HG03066 (cell line): ENCODE measurements around the gene EPHA4.
A peak's percentile ranks its signal among the peaks of the same experiment; 100 is the strongest.

Experiments
- ATAC-seq: cut with Tn5 transposase; IDR thresholded peaks from one replicate; pipeline ENCODE4 v1.9.1; 2021; ENCODE audit warnings: low read depth; ENCODE audit not compliant: unreplicated experiment

The EPHA4 gene

GRCh38 chr2:221546505-221547225 is 25.4 kb downstream of the EPHA4 start:
- ATAC-seq = no peak

DNA sequence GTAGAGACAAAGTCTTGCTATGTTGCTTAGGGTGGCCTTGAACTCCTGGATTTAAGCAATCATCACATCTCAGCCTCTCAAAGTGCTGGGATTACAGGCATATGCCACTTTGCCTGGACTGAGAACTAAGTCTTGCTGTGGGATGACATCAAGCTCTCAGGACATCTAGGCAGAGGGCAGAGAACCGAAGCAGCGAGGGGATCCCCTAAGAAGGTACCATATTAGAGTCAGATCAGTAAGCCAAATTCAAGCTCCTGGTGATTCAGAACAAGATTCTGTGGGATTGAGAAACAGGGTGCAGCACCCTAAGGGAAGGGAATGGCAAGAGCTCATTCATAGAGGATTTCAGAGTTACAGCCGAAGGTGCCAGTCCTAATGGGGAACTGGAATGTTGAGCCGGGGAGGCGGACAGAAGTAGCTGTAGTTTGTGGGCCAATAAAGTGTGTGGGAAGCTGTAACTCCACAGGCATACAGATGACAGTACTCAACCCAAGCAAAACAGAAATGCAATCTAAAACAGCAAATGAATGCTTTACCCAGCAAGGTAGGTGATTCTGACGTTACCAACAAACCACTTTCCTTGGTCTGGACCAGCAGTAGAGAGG is 30.9 kb downstream of the EPHA4 start:
- no peak for ATAC-seq

DNA sequence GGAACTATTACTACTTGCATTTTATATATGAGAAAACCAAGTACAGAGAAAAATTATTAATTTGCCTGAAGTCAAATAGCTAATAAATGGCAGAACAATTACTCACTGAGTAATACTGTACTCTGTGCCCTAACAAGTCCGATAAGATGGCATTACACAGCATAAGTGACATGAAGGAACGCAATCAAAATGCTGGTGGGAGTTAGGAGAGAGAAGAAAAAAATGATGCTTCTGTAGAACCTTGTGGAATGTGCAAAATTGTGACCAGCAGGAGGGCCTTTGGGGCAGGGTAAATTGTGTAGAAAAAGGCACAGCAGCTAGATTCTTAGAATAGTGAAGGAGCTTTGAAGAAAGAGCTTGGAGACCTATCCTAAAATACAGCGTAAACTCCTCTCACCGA is 32.9 kb downstream of the EPHA4 start:
- no peak for ATAC-seq

GRCh38 chr2:221535824-221536223 is 36.3 kb downstream of the EPHA4 start:
- no peak for ATAC-seq

DNA sequence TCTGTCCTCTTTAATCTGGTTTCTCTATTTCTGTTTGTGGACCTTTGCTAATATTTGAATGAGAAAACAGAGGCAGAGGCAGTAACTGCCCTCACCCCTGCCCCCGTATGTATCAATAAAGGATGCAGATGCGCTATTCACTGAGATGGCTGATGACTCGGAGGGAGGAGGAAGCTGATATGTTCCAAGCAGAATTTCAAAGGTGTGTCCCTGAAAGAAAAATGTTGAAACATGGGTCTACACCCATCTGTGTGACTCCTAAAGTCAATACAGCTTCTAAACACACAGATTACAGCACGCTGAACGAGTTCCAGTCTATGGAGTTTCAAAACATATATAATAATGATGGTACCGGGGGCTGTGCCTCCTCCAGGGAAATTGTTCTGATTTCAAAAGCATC is 38.8 kb downstream of the EPHA4 start:
- ATAC-seq = no peak

DNA sequence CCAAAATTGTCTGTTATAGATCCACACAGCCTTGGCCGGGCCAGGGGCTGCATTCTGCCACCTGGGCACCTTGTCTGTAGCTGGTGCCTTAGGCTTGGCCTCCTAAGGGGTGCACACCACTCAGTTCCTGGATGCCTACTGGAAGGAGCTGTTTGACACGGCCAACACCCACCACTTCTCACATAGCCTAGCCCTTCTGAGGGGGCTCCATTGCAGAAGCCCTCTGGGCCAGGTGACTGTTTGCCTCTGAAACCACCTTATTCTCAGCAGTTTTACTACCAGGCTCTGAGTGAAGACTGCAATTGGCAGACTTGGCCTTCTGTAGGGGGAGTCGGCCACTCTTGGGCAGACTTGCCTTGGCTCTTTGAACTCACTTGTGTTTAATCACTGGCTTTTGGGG is 39.5 kb downstream of the EPHA4 start:
- no peak for ATAC-seq

DNA sequence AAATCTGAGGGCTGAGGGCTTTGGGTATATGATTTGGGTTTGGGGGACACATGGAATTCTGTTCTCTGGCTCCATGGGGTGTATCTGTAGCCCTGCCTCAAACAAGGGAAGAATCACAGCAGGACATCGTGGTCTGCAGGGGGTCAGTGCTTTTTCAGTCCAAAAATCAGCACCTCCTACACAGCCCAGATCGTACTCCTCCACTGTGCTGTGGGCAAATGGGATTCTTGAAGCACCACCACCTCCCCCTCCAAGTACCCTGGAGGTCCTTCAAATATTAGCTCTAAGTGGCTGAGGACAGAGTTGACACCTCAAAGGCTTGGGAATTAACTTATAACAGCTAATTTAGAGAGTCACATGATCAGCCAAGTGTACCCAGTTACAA is 41.5 kb downstream of the EPHA4 start:
- no peak for ATAC-seq

DNA sequence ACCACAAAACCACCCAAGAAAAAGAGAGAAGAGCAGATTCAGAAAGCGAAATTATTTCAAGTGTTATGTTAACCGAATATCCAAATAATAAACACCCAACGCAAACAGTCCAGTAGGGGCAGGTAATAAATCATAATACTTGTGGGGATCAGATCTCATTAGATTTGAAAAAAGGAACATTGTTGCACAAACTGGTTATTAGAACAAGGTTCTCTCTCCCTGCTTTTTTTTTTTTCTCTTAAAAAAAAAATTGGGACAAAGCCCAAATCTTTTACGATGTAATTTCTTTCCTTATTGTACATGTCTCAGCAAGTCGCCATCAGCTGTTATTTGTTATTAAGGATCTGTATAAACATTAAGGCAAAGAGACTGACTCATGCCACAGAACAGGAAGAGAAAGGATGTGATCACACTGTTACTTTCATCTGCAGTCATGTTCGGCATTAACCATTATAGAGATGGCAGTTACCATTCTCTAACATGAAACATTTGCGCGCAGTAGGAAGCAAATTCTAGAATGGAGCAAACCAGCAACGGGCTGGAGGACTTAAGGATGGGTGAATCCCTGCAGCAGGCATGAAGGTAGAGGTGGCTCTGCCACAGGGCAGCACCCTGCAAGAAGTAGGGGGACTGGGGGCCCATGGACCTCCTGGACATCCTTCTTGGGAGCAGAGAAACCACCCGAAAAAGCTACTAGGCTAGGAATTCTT is 42.0 kb downstream of the EPHA4 start:
- no peak for ATAC-seq

DNA sequence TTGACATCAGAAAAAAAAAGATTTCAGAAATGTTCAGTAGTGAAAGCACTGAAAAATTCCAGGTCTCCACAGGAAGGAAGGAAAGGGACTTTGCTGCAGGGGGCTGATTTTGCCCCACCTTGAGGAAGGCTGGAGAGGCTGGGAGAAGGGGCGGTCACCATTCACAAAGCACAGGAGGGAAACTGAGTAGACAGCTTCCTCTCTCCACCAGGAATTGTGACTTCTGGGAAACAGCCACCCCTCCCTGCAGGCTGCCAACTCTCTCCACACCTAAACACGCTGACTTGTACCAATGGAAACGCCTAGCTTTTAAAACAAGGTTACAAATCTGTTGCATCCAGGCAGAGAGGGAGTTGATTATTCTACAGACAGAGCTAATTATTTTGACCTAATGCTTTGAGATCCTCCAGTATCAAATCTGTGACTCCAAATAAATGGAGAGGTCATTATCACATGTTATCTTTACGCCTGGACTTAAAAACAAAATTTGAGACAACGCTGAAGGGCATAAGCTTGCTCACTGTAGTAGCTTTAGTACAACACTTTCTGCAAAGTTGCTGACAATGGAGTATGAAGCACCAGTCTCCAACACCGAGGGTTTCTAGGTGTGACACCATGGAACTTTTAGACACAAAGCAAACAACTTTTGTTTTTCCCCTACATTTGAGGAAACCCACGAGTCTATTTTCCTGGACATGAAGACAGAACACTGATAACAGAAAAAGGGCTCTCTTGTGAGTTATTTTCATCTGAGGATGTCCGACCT is 42.7 kb downstream of the EPHA4 start:
- ATAC-seq = no peak

DNA sequence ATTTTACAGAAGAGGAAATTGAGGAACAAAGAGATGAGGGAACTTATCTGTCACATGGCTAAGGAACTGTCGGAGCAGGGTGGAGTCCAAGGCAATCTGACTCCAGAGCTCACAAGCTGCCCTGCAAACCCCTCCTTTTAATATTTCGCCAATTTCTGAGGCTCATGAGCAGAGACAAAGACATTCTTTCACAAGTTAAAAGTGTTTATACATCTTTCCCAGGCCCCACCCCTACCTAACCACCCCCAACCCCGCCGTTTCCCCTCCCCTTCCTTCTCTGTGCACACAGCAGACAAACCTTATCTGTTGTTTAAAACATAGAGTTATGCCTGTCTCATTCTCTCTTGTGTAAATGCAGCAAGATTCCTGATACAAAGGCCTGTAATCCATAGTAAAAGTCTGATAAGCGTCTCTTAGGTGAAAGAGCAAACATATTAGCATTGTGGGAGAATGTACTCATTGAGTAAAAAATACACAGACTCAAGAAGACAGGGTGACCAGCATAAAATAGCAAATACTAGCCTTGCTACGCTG is 44.3 kb downstream of the EPHA4 start:
- ATAC-seq = no peak

- no peak for ATAC-seq
These were observed 47.9 kb downstream of the EPHA4 start for GRCh38 chr2:221524158-221524557.

DNA sequence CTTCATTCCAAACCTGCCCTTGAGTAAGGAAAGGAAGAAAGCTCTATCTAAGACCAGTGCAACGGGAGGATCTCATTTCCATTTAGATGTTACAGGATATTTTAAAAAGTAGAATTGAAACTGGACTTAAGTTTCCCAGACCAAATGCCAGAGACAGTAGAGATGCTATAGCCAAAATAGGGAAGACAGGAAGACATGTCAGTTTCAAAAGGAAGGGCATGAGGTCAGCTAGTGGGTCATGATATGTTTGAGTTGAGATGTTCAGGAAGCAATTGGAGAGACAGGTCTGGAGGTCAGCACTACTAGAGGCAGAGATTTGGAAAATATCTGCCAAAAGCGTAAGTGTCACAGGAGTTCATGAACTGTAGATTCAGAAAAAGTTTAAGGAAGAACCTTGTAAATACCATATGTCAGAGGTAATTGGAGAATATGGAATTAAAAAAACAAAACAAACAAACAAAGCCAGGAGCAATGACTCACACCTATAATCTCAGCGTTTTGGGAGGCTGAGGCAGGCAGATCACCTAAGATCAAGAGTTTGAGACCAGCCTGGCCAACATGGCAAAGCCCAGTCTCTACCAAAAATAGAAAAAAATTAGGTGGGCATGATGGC is 50.8 kb downstream of the EPHA4 start:
- no peak for ATAC-seq

- no peak for ATAC-seq
These were observed 53.0 kb downstream of the EPHA4 start for GRCh38 chr2:221518935-221519625.

GRCh38 chr2:221518201-221518934 is 53.7 kb downstream of the EPHA4 start:
- peak; percentile 57 for ATAC-seq

DNA sequence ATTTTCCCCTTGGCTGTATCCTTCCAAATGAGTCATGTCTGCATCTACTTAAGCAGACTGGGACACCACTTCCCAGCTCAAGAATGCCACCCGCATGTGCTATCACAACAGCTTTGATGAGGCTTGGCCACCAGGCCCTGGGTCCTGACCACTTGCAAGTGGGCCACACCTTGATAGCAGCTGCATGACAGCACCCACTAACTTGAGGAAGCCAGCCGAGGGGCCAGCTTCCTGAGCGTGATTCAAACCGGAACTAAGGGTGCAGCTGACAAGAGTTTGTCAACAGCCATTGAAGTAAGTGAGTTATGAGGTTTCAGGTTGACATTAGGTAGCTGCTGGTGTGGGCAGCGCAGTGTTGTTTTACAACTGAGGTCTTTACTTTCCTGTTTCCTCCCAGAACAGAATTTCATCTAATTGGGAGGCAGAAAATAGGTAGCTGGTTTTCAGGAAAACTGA is 54.4 kb downstream of the EPHA4 start:
- peak; percentile 89 for ATAC-seq

DNA sequence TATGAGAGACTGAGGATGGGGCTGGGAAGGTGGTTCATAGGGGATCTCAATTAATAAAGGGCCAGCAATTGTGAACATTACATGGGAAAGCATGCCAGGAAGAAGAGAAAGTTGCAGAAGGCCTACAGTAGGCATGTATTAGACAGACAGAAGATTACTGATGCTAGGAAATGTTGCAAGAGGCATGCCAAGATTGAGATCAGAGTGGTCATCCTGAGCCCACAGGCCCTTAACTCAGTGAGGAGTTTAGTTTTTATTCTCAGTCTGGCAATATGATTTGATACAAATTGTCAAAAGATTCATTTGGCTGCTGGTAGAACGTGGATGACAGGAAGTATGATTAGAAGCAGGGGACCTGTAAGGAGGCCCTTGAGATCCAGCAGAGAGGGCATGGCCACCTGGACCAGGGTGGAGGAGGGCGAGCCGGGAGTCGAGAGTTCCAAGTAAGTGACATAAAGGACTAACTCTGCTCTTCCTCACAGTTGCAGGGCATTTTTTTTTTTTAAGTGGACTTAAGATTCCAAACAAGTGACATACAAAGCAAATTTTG is 54.9 kb downstream of the EPHA4 start:
- ATAC-seq = no peak

DNA sequence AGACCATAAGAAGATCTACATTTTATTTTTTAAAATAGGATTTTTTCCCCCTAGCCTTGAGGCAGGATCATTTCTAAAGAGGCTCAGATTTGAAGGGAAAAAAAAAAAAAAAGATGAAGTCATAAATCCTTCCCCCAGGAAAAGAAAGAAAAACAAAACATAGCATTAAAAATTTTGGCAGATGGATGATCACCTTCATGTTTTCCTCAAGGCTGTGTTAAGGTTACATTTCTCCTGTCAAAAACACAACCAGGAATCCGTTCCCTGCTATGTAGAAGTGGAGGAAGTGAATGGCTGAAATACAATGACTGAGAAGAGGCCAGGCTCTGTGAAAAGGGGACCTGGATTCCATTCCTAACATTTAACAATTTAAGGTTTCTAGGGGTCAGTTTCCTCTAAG is 56.2 kb downstream of the EPHA4 start:
- ATAC-seq = no peak

GRCh38 chr2:221514305-221515040 is 57.6 kb downstream of the EPHA4 start:
- ATAC-seq = no peak
